AG04450 (cell line): ENCODE measurements around the gene ETV6. TPM values are rescaled to one million over a fixed set of nuclear protein-coding genes. Genes with fewer than 3 reads are reported as not detected.

Experiments used
- CTCF ChIA-PET: fragments of 300-600, 350-600 bp; formaldehyde crosslinking; extraction: SDS; loops from one replicate; lab custom pipeline; 2022; ENCODE audit warnings: antibody characterized with exemption, inconsistent platforms; lab: Charles Lee
- POLR2A ChIA-PET: fragments of 350-600 bp; formaldehyde crosslinking; extraction: SDS; loops from one replicate; lab custom pipeline; 2021; ENCODE audit warnings: antibody characterized with exemption, inconsistent platforms; lab: Yijun Ruan, JAX
- DNase-seq: peaks from one replicate; pipeline ENCODE4 v3.0.0-alpha.2; 2011; ENCODE audit warnings: low read depth, low spot score
- H3K27ac ChIP-seq: one replicate; pipeline ENCODE4 v1.5.1; 2012; ENCODE audit warnings: low read depth, low read length, control low read depth
- H3K27me3 ChIP-seq: one replicate; pipeline ENCODE4 v1.6.0; 2012; ENCODE audit warnings: low read length; ENCODE audit not compliant: control insufficient read depth, insufficient read depth
- H3K4me3 ChIP-seq: 2 replicates; pipeline ENCODE4 v1.5.1; 2011; ENCODE audit warnings: mild to moderate bottlenecking, low read depth, low read length, control low read depth
- H3K9me3 ChIP-seq: 2 replicates; pipeline ENCODE4 v1.5.1; 2012; ENCODE audit warnings: low read length; ENCODE audit not compliant: control insufficient read depth, insufficient read depth
- polyA plus RNA-seq: library from polyadenylated mRNA; depleted of rRNA; stranded (reverse); fragments of >200 nt; gene quantifications from 2 replicates; pipeline ENCODE4 v1.2.3, GENCODE V29; 2011
- TF ChIP-seq, protein P1 (sequence below): IDR thresholded peaks from 2 replicates; pipeline ENCODE4 v1.5.1; 2011; ENCODE audit warnings: low read depth, low read length, control low read depth, inconsistent platforms

ETV6 gene
- polyA plus RNA-seq, 1 experiment = 7.9 TPM

DNA sequence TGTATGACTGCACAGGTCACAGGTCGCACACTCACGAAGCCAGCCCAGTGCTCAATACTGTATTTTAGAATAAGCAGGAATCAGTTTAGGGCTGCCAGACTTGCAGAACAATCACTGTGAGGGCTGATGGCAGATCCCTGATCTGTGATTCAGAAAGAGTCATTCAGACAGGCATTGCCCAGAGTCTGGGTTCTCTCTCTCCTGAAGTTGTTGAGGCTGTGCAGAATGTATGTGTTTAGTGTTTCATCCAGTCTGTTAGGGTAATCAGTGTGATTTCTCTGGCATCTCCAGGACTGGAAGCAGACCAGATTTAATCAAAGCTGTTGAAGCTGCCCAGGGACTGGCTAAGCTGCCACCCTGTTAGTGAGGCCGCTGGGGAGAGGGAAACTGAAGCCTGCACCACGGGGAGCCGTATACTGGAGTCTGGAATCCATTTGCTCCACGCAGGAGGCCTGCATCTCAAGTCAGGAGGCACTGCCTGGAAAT, 69.3 kb downstream of the ETV6 start:
- POLR2A ChIA-PET = interaction anchor here (2.0 kb wide), 1 partner anchor 45 kb away, joined by 11 read pairs; no protein-coding TSS in a partner anchor
- CTCF ChIA-PET = no interaction called here
- no peak for DNase-seq
- H3K4me3 ChIP-seq = no peak overlapping the region
- no peaks in the 10 kb centered on the region for H3K27me3 ChIP-seq
- H3K27ac ChIP-seq = peak overlapping the region; percentile 87
- TF ChIP-seq, protein P1, sequence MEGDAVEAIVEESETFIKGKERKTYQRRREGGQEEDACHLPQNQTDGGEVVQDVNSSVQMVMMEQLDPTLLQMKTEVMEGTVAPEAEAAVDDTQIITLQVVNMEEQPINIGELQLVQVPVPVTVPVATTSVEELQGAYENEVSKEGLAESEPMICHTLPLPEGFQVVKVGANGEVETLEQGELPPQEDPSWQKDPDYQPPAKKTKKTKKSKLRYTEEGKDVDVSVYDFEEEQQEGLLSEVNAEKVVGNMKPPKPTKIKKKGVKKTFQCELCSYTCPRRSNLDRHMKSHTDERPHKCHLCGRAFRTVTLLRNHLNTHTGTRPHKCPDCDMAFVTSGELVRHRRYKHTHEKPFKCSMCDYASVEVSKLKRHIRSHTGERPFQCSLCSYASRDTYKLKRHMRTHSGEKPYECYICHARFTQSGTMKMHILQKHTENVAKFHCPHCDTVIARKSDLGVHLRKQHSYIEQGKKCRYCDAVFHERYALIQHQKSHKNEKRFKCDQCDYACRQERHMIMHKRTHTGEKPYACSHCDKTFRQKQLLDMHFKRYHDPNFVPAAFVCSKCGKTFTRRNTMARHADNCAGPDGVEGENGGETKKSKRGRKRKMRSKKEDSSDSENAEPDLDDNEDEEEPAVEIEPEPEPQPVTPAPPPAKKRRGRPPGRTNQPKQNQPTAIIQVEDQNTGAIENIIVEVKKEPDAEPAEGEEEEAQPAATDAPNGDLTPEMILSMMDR = no peak
- H3K9me3 ChIP-seq = no peaks in the 10 kb centered on the region

DNA sequence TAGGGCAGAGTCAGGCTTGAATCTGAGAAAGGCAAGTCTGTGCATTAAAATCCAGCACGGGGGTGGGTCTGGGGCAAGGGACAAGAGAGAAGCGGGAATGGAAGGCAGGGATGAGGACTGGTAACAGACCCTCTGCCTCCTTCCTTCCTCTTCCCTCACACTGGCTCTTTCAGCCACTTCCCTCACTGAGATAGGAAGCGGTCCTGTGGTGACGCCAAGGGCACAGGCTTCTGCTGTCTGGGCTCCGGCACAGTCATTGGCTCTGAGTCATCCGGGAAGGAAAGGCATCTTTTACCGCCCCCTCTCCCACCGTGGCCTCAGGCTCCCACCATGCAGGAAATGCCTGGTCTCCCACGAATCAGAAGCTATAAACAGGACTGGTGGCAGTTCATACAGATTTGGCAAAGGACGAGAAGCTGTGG, 70.2 kb downstream of the ETV6 start:
- peak overlapping the region; percentile 87 for H3K27ac ChIP-seq
- H3K9me3 ChIP-seq = no peaks in the 10 kb centered on the region
- ChIA-PET POLR2A (interaction anchor here (0.6 to 2.0 kb wide), 2 partner anchors 44 to 1407 kb away, joined by 3 to 11 read pairs; no protein-coding TSS in a partner anchor), CTCF (no interaction called here)
- TF ChIP-seq, protein P1 = no peak
- no peak overlapping the region for H3K4me3 ChIP-seq
- peak; percentile 82 for DNase-seq
- no peaks in the 10 kb centered on the region for H3K27me3 ChIP-seq

DNA sequence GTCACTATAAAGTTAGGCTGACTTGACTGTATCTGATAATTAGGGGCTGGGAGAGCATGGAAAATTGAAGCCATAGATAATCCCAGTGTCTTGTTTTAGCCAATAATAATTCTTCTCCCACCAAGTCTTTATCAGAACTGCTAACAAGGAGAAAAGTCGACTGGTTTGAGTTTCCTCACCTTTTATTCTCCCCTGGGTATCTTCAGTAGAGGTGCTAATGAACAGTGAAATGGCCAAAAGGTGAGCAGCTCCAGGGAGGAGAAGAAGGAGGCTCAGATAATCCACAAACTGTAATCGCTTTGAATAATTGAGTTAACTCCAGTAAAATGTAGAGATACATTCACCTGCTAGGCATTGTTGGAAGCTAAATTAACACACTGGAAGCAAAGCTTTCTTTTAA, 72.6 kb downstream of the ETV6 start:
- no peak overlapping the region for H3K27ac ChIP-seq
- ChIA-PET CTCF (interaction anchor here (1.5 kb wide), 1 partner anchor 311 kb away, joined by 3 read pairs; no protein-coding TSS in a partner anchor), POLR2A (no interaction called here)
- no peaks in the 10 kb centered on the region; the same call in 1 of the 2 replicates for H3K9me3 ChIP-seq
- H3K27me3 ChIP-seq = no peaks in the 10 kb centered on the region
- DNase-seq = no peak
- H3K4me3 ChIP-seq = no peak overlapping the region
- TF ChIP-seq, protein P1 = no peak

DNA sequence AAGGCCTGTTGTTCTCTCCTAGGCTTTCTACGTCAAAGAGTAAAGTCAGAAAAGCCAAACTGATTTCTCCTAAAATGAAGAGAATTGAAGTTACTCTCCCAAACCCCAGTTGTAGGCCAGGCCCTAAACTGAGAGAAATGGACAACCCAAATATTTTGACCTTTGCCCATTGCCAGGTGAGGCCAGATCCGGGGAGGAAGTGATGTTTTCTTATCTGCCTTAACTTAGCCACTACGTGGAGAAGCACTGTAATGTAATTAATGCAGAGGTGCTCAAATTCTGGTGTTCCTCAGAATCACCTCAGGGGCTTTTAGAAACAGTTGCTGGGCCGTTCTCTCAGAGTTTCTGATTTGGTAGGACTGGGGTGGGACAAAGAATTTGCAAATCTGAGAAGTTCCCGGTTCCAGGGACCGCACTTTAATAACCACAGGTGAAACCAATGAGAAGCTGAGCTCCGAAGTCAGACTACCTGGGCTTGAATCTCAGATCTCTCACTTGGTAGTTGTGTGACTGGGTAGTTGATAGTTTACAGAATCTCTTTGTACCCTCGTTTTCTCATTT, 73.2 kb downstream of the ETV6 start:
- H3K27ac ChIP-seq = no peak overlapping the region
- no peaks in the 10 kb centered on the region; the same call in 1 of the 2 replicates for H3K9me3 ChIP-seq
- DNase-seq = no peak
- H3K27me3 ChIP-seq = no peaks in the 10 kb centered on the region
- CTCF ChIA-PET = interaction anchor here (1.5 kb wide), 1 partner anchor 310 kb away, joined by 3 read pairs; no protein-coding TSS in a partner anchor
- TF ChIP-seq, protein P1 = no peak
- no peak overlapping the region for H3K4me3 ChIP-seq
- POLR2A ChIA-PET = no interaction called here

DNA sequence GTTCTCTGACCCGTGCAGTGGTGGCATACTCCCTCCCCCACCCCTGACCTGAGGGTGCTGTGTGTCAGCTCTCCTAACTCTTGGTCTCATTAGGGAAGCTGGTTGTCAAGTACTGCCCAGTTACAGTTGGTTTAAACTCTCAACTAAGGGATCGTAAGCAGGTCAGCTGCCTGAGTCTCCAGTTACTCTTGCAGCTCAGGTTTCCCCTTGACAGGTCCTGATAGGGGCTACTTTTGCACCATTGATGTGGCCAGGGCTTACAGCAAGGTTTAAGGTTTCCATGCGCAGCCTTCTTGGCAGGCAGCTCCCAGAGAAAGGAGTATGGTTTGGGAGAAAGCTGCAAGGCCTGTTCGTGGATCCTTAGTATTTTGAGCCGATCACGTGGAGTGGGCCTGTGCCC, 74.5 kb downstream of the ETV6 start:
- CTCF ChIA-PET = no interaction called here
- TF ChIP-seq, protein P1 = no peak

More for the DNA sequence above, 74.5 kb downstream of the ETV6 start:
- Histone ChIP-seq H3K27me3 (no peaks in the 10 kb centered on the region), H3K27ac (no peak overlapping the region), H3K9me3 (no peaks in the 10 kb centered on the region; the same call in 1 of the 2 replicates), H3K4me3 (no peak overlapping the region)
- DNase-seq = no peak
- POLR2A ChIA-PET = no interaction called here
